Stimulated activated naive CD8-positive, alpha-beta T cell treated with anti-CD3 and anti-CD28 coated beads, Interleukin-15, amount 100 ng/mL, for 72 hours (primary cell): ENCODE results near the gene RNF181.
"Not testable (repeated sequence)": the region's sequence is repeated elsewhere in the genome, so short reads cannot be mapped to it uniquely, and the experiment has no call there.

ENCODE experiments used
- ATAC-seq: fragments of 150-1000 bp; cut with Tn5 transposase; 2 replicates; pipeline ENCODE4 v1.10.0; 2021; ENCODE audit warnings: mild to moderate bottlenecking, moderate library complexity
- DNase-seq, 2 donors: peaks; one replicate each; pipeline ENCODE4 v3.0.0; 2021 to 2022
- H3K27ac Mint-ChIP-seq, 2 donors: one replicate each; pipeline ENCODE4 v1.8.0; 2022; ENCODE audit warnings: mild to moderate bottlenecking in 2 of 2, mixed read lengths in 2 of 2, moderate library complexity in 2 of 2
- H3K27me3 Mint-ChIP-seq: one replicate; pipeline ENCODE4 v1.8.0; 2022; ENCODE audit warnings: mixed read lengths
- H3K4me1 Mint-ChIP-seq: one replicate; pipeline ENCODE4 v1.8.0; 2022; ENCODE audit warnings: mild to moderate bottlenecking, mixed read lengths
- H3K4me3 Mint-ChIP-seq, 2 donors: one replicate each; pipeline ENCODE4 v1.8.0; 2022; ENCODE audit warnings: mild to moderate bottlenecking in 2 of 2, mixed read lengths in 2 of 2, moderate library complexity in 1 of 2
- H3K9me3 Mint-ChIP-seq, 2 donors: one replicate each; pipeline ENCODE4 v1.8.0; 2022; ENCODE audit warnings: mixed read lengths in 2 of 2

The RNF181 gene

DNA sequence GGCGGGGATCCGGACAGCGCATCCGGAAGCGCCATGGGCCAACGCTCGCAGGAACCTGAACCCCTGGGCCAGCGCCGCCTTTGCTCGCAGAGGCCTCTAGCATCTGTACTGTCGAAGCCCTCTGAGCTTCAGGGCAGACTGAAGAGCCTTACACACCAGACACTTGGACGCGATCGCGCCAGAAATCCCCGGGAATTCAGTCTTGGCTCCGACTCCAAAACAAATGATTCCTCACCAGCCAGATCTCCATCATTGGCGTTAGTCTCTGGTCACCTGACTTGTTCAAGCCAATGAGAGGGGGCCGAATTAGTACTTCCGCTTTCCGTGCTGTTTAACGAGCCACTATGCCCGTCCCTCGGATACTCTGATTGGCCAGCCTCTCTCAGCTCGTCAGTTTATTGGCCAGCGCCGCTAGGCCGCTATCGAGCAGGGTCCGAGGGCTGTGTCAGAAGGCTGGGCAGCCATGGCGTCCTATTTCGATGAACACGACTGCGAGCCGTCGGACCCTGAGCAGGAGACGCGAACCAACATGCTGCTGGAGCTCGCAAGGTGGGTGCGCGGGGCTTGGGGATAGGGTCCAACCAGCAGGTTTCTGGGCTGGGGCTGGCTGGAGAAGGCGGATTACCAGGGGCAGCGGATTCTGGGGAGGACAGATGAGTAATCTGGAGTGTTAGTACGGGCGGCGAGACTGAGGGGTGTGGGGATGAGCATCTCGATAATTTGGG, at the start of gene RNF181:
TSS of gene RNF181 (plus strand) at position 445 of the 725 bp plus-strand sequence. CDS start at position 464, 19 bp downstream.
- H3K27me3 Mint-ChIP-seq, result no peaks in the 10 kb centered on the region
- peak within 1 kb of the TSS; percentile 93 to 100 for H3K4me3 Mint-ChIP-seq
- H3K4me1 Mint-ChIP-seq, result peaks cover 62% of the 10 kb centered on the region
- no peaks in the 10 kb centered on the region for H3K9me3 Mint-ChIP-seq
- H3K27ac Mint-ChIP-seq, result peak within 1 kb of the TSS; percentile 94 to 99
- ATAC-seq, result peak; percentile 99
- DNase-seq, result peak; percentile 87 to 93

GRCh38 chr2:85545780-85546240, 49.7 kb upstream of the RNF181 start:
- H3K27me3 Mint-ChIP-seq, result no peaks in the 10 kb centered on the region
- no peaks in the 10 kb centered on the region for H3K9me3 Mint-ChIP-seq
- ATAC-seq, result no peak
- H3K4me1 Mint-ChIP-seq, result peaks cover 37% of the 10 kb centered on the region
- H3K27ac Mint-ChIP-seq, result peak overlapping the region in 1 of 2 donors; percentile 95
- no peak overlapping the region for H3K4me3 Mint-ChIP-seq
- no peak for DNase-seq

GRCh38 chr2:85547089-85547858, 48.3 kb upstream of the RNF181 start:
- H3K27me3 Mint-ChIP-seq, result no peaks in the 10 kb centered on the region
- no peak overlapping the region for H3K4me3 Mint-ChIP-seq
- H3K4me1 Mint-ChIP-seq, result peaks cover 22% of the 10 kb centered on the region
- peak; percentile 12 for ATAC-seq
- no peak for DNase-seq
- peak overlapping the region in 1 of 2 donors; percentile 84 for H3K27ac Mint-ChIP-seq
- H3K9me3 Mint-ChIP-seq, result no peaks in the 10 kb centered on the region

GRCh38 chr2:85547859-85548607, 47.5 kb upstream of the RNF181 start:
- Mint-ChIP-seq H3K27me3 (no peaks in the 10 kb centered on the region), H3K27ac (peak overlapping the region; percentile 6 to 84), H3K4me3 (no peak overlapping the region), H3K9me3 (no peaks in the 10 kb centered on the region), H3K4me1 (peaks cover 14% of the 10 kb centered on the region)
- ATAC-seq (no peak), DNase-seq (no peak)

DNA sequence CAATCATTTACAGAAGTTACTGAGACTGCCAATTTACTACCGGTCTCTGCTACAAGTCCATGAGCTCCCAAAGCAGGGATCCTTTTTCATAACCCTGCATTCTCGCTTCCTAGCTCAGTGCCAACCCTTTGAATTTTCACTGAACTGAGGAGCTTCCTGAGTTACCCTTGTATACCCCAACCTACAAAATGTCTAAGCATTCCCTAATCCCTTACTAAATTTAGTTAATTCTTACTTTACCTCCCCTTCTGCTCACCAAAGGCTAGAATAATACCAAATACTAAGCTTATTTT, 47.0 kb upstream of the RNF181 start:
- Mint-ChIP-seq H3K9me3 (no peaks in the 10 kb centered on the region), H3K4me1 (peaks cover 9% of the 10 kb centered on the region), H3K27me3 (no peaks in the 10 kb centered on the region), H3K27ac (no peak overlapping the region), H3K4me3 (no peak overlapping the region)
- DNase-seq (no peak), ATAC-seq (no peak)

GRCh38 chr2:85549095-85549494, 46.5 kb upstream of the RNF181 start:
- Mint-ChIP-seq H3K9me3 (no peaks in the 10 kb centered on the region), H3K27ac (no peak overlapping the region), H3K4me1 (peaks cover 5% of the 10 kb centered on the region), H3K4me3 (no peak overlapping the region), H3K27me3 (no peaks in the 10 kb centered on the region)
- ATAC-seq (no peak), DNase-seq (no peak)

DNA sequence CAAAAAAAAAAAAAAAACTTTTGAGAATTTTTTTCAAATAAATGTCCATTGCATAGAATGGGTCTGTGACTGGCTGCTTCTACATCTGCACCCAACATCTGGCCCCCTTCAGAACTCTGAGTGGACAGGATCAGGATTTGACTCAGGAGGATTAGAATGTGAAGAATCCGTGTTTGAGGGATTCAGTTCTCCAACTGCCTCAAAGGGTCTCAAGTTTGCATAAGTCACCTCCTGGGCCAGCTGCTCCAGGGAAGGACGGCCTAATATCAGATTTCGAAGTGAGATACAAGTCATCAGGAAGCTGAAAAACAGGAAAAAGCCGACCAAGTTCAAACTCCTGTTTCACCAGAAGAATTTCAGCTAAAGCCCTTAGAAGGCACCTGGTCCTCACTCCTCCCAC, 45.7 kb upstream of the RNF181 start:
- H3K9me3 Mint-ChIP-seq, result no peaks in the 10 kb centered on the region
- H3K27me3 Mint-ChIP-seq, result no peaks in the 10 kb centered on the region
- ATAC-seq (no peak), DNase-seq (no peak)
- H3K27ac Mint-ChIP-seq, result no peak overlapping the region
- no peak overlapping the region for H3K4me3 Mint-ChIP-seq
- no peaks in the 10 kb centered on the region for H3K4me1 Mint-ChIP-seq

GRCh38 chr2:85550486-85550885, 45.1 kb upstream of the RNF181 start:
- no peaks in the 10 kb centered on the region for H3K27me3 Mint-ChIP-seq
- no peak for DNase-seq
- H3K9me3 Mint-ChIP-seq, result no peaks in the 10 kb centered on the region

GRCh38 chr2:85551698-85552678, 43.6 kb upstream of the RNF181 start:
- no peaks in the 10 kb centered on the region for H3K9me3 Mint-ChIP-seq
- H3K27ac Mint-ChIP-seq, result no peak overlapping the region
- peak; percentile 83 to 86 for DNase-seq
- no peak overlapping the region for H3K4me3 Mint-ChIP-seq
- ATAC-seq, result peak; percentile 88
- no peaks in the 10 kb centered on the region for H3K27me3 Mint-ChIP-seq
- H3K4me1 Mint-ChIP-seq, result no peaks in the 10 kb centered on the region

More at GRCh38 chr2:85550486-85550885, 45.1 kb upstream of the RNF181 start:
- no peak for ATAC-seq
- H3K27ac Mint-ChIP-seq, result peak overlapping the region in 1 of 2 donors; percentile 43
- no peak overlapping the region for H3K4me3 Mint-ChIP-seq
- no peaks in the 10 kb centered on the region for H3K4me1 Mint-ChIP-seq

GRCh38 chr2:85553184-85553583, 42.4 kb upstream of the RNF181 start:
- ATAC-seq (no peak), DNase-seq (no peak)
- Mint-ChIP-seq H3K4me1 (peaks cover 6% of the 10 kb centered on the region), H3K27ac (no peak overlapping the region), H3K9me3 (no peaks in the 10 kb centered on the region), H3K27me3 (no peaks in the 10 kb centered on the region), H3K4me3 (no peak overlapping the region)

DNA sequence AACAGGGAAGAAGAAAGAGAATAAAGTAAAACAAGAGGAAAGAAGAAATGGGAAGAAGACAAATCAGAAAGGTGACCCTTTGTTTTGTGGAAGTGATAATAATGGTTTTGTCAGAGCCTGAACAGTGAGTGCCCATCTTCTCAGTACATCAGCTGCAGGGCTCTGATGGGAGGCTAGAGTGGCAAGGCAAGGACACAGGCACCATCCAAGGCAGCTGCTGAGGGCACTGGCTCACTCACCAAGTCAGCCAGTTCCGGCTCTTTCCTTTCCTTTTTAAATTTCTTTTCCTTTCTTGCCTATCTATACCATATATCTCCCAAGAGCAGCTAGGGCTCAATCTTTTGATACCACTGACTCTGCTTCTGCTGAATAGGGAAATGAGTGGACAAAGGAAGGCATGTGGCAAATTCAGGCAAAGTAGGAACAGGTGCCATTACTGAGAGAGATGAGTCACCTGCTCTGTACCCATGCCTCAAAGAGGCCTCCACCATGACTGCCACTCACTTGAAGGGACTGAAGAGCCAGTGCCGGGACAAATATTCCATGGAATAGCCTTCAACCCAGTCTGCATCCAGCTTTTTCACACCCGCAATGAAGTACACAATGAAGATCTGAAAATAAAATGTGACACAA, 40.4 kb upstream of the RNF181 start:
- DNase-seq (no peak), ATAC-seq (no peak)
- no peak overlapping the region for H3K4me3 Mint-ChIP-seq
- H3K9me3 Mint-ChIP-seq, result no peaks in the 10 kb centered on the region
- H3K27ac Mint-ChIP-seq, result no peak overlapping the region
- H3K4me1 Mint-ChIP-seq, result peaks cover 25% of the 10 kb centered on the region
- H3K27me3 Mint-ChIP-seq, result no peaks in the 10 kb centered on the region

GRCh38 chr2:85557130-85557529, 38.4 kb upstream of the RNF181 start:
- Mint-ChIP-seq H3K4me1 (peaks cover 42% of the 10 kb centered on the region), H3K4me3 (no peak overlapping the region), H3K27ac (no peak overlapping the region), H3K27me3 (no peaks in the 10 kb centered on the region), H3K9me3 (no peaks in the 10 kb centered on the region)
- DNase-seq (no peak), ATAC-seq (no peak)

- no peaks in the 10 kb centered on the region for H3K9me3 Mint-ChIP-seq
- H3K27ac Mint-ChIP-seq, result no peak overlapping the region
- ATAC-seq (no peak), DNase-seq (no peak)
- H3K4me1 Mint-ChIP-seq, result peaks cover 47% of the 10 kb centered on the region
- no peaks in the 10 kb centered on the region for H3K27me3 Mint-ChIP-seq
- H3K4me3 Mint-ChIP-seq, result no peak overlapping the region
These were observed 37.4 kb upstream of the RNF181 start for GRCh38 chr2:85558160-85558559.

GRCh38 chr2:85560403-85560726, 35.2 kb upstream of the RNF181 start:
- not testable (repeated sequence) for H3K9me3 Mint-ChIP-seq, DNase-seq, ATAC-seq, H3K27me3 Mint-ChIP-seq
- Mint-ChIP-seq H3K4me3 (peak overlapping the region; percentile 90 to 99), H3K4me1 (peaks cover 55% of the 10 kb centered on the region), H3K27ac (peak overlapping the region; percentile 54 to 95)
